HUDEP-2 (cell line): Measurements from ENCODE around the gene GPR142.

Experiments
- DNase-seq, 76 experiments: peaks; one replicate each; lab custom pipeline; 2025; ENCODE audit not compliant: unreplicated experiment in 76 of 76; lab: John Stamatoyannopoulos, UW

The GPR142 gene

GRCh38 chr17:74343526-74344284 lies 23.6 kb upstream of the GPR142 start:
- DNase-seq, result no peak

GRCh38 chr17:74344658-74345057 lies 22.6 kb upstream of the GPR142 start:
- DNase-seq, result no peak

GRCh38 chr17:74345433-74346241 lies 21.7 kb upstream of the GPR142 start:
- no peak for DNase-seq

DNA sequence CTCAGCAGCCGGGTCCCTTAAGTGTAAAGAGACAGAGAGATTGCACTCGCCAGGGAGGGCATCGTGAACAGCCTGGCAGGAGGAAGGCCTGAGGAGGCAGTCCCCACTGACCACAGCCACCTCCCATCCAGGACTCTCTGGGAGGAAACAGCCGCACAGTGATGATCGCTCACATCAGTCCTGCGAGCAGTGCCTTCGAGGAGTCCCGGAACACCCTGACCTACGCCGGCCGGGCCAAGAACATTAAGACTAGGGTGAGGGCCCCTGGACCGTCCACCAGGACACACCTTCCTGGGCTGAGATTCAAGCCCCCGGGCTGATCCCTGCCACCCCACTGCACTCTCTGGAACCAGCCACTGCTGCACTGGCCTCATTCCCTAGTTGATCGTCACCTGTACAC lies 19.7 kb upstream of the GPR142 start:
- DNase-seq, result no peak

DNA sequence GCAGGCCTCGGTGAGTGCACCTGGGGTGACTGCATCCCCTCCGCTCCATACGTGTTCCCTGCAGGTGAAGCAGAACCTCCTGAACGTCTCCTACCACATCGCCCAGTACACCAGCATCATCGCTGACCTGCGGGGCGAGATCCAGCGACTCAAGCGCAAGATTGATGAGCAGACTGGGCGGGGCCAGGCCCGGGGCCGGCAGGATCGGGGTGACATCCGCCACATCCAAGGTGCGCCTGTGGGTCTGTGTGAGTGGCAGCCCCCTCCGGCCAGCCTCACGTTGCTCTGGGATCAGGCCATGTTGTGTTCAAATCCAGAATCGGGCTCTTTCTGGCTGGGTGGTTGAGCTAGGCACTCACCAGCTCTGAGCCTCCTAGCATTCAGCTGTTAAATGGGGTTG lies 18.2 kb upstream of the GPR142 start:
- DNase-seq, result no peak

DNA sequence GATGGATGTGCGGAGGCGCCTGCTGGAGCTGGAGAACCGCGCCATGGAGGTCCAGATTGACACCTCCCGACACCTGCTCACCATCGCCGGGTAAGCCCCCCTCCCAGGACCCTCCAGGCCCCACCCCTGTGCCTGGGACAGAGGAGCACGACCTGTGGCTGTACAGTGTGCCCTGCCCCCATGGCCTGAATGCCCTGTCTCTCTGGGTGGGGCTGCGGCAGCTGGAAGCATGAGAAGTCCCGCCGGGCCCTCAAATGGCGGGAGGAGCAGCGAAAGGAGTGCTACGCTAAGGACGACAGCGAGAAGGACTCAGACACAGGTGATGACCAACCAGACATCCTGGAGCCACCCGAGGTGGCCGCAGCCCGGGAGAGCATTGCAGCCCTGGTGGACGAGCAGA lies 16.8 kb upstream of the GPR142 start:
- DNase-seq, result no peak

GRCh38 chr17:74351552-74352210 lies 15.6 kb upstream of the GPR142 start:
- DNase-seq, result no peak

DNA sequence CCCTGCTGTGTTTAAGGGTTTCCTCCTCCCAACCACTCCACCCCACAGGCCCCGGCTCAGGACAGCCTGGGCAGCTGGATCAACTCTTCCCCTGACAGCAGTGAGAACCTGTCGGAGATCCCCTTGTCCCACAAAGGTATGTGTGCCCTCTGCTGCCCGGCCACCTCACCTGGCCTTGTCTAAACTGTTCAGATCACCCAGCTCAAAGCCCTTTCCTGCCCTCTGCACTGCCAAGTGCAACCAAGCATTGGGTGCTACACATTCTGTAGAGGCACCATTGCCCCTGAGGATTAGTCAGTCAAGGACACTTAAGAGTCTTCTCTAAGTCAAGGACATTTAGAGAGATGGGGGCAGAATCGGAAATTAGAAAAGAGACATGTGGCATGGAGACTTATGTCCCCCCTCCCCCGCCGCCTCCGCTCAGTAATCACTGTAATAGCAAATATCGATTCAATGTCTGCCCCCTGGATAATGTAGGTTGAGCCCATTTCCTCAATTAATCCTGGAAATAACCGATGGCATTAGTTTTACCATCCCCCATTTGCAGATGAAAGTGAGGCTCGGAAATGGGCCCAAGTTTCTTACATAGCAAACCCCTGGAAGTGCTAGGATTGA lies 13.8 kb upstream of the GPR142 start:
- DNase-seq, result no peak

DNA sequence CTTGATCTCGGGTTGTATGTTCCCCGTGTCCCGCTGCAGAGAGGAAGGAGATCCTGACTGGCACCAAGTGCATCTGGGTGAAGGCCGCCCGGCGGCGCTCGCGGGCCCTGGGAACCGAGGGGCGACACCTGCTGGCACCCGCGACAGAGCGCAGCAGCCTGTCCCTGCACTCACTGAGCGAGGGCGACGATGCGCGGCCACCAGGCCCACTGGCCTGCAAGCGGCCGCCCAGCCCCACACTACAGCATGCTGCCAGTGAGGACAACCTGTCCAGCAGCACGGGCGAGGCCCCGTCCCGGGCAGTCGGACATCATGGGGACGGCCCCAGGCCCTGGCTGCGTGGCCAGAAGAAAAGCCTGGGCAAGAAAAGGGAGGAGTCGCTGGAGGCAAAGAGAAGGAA lies 13.2 kb upstream of the GPR142 start:
- peak in 67 of 76 experiments; percentile 7 to 82 (median 58) for DNase-seq

GRCh38 chr17:74354561-74354960 lies 12.7 kb upstream of the GPR142 start:
- no peak for DNase-seq

GRCh38 chr17:74355065-74355464 lies 12.2 kb upstream of the GPR142 start:
- no peak for DNase-seq

GRCh38 chr17:74356646-74357465 lies 10.4 kb upstream of the GPR142 start:
- peak in 3 of 76 experiments; percentile 2 to 25 (median 12) for DNase-seq

- no peak for DNase-seq
These were observed 9.9 kb upstream of the GPR142 start for GRCh38 chr17:74357466-74357809.

DNA sequence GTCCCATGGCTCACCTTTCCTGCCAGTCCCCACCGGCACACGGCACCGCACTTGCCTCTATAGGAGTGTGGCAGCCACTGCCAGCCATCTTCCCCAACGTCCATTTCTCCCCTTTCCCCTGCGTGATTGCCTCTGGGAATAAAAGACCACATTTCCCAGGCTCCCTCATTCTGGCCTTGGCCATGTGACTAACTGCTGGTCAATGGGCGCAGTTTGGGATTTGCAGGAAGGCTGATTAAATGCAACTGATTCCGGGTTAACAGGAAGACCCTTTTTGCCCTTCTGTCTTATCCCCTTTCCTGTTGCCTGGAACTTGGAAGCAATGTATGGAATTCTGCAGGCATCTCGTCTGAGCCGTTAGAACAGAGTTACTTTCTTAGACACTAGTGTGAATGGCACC lies 8.6 kb upstream of the GPR142 start:
- no peak for DNase-seq

GRCh38 chr17:74359916-74360315 lies 7.4 kb upstream of the GPR142 start:
- no peak for DNase-seq

DNA sequence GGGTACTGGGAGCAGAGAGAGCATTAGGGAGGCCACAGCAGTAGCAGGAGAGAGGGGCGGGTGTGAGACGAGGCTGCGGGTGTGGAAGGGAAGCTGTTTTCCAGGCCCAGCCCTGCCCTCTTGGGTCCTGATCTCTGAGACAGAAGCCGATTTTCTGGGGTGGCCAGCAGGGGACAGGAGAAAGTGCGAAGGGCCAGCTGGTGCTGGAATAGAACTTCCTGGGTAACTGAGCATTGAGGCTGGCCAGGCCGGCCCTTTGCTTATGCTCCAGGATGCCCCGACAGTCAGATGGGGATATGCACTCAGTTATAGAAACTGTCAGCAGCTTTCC lies 6.4 kb upstream of the GPR142 start:
- no peak for DNase-seq

GRCh38 chr17:74361230-74362068 lies 5.9 kb upstream of the GPR142 start, which contains the start of gene BTBD17:
TSS of gene BTBD17 (minus strand) at chr17:74361868. CDS start at chr17:74361819, 49 bp downstream.
- peak in 24 of 76 experiments; percentile 3 to 34 (median 12) for DNase-seq

DNA sequence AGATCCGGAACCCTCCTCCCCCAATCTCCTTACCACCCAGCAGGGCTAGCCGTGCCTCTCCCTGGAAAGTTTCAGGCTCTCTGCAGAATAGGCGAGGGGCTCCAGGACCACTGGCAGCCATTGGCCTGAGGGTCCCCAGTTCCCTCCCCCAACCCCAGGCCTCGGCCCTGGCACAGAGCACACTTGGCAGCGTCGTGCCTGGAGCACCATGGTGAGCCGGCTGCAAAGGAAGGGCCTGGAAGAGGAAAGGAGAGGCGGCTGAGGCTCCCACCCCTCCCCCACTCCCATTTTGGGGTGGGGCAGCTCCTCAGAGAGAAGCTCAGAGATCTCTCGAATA lies 5.3 kb upstream of the GPR142 start:
- no peak for DNase-seq

DNA sequence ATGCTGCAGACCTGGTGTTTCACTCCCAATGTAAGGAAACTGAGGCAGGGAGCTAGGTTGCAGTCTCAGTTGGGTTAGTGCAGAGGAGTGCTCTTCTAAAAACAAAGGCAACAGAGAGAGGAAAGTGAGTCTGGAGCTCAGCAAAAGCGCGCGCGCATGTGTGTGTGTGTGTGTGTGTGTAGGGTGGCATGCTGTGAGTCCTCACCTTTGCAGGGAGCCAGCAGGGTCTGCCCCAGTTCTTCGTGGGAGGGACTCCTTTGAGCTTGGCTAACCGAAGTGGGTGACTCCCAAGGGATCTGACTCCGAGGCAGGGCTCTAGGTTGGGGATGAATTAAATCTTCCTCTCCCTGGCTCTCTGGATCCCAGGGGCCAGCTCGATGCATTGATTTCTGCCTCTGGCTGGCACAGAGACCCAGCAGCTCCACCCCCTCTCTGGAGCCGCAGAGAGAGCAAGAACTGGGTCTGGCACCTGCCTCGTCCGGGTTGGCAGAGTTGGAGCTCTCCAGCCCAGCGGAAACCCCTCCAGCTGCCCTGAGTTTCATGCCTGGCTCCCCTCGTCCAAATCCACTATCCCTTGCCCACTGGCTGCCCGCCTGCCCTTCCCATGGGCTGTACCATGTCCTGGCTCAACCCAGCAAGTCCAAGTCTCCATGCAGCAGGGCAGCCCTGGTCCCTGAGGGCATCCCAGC lies 4.4 kb upstream of the GPR142 start:
- no peak for DNase-seq
